Stomach (tissue), 4 donors: ENCODE measurements around the gene SRPX2.

Experiments used
- POLR2AphosphoS5 ChIP-seq, 3 donors: sonication (generic); formaldehyde crosslinking; IDR thresholded peaks; one replicate each; pipeline ENCODE4 v1.6.1; 2016; ENCODE audit warnings: antibody characterized with exemption in 3 of 3
- TF ChIP-seq, protein P1 (sequence below), 7 experiments: fragments of 450-650 bp in 4 of 7; fragments of 200-600 bp in 3 of 7; sonication (generic) in 3 of 7; IDR thresholded peaks; one replicate each; pipeline ENCODE4 v1.5.1; 2016 to 2019; ENCODE audit warnings: antibody characterized with exemption in 7 of 7, control low read depth in 2 of 7, mild to moderate bottlenecking in 1 of 7

DNA sequence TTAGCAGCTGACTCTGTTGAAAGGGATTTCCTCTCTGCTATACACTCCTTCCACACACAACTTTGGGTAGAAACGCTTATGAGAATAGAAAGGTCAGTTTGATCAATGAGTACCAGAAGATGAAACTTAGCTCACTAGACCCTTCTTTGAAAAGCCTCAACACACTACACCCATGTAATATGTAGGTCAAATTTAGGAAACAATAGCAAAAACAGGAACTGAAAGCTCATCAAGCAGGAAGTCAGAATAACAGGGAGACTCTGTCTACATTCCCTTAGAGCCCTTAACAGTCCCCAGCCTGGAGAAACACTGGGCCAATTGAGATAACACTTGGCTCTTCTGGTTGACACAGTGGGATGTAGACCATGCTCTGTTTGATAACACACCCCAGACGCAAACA is 30.7 kb downstream of the SRPX2 start:
- TF ChIP-seq, protein P1, sequence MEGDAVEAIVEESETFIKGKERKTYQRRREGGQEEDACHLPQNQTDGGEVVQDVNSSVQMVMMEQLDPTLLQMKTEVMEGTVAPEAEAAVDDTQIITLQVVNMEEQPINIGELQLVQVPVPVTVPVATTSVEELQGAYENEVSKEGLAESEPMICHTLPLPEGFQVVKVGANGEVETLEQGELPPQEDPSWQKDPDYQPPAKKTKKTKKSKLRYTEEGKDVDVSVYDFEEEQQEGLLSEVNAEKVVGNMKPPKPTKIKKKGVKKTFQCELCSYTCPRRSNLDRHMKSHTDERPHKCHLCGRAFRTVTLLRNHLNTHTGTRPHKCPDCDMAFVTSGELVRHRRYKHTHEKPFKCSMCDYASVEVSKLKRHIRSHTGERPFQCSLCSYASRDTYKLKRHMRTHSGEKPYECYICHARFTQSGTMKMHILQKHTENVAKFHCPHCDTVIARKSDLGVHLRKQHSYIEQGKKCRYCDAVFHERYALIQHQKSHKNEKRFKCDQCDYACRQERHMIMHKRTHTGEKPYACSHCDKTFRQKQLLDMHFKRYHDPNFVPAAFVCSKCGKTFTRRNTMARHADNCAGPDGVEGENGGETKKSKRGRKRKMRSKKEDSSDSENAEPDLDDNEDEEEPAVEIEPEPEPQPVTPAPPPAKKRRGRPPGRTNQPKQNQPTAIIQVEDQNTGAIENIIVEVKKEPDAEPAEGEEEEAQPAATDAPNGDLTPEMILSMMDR (IDR thresholded peaks at IDR 0.05): no peak
- TF ChIP-seq POLR2AphosphoS5 (IDR thresholded peaks at IDR 0.05): no peak
